ENCODE measurements around the gene PDZD8.

Gene PDZD8

GRCh38 chr10:117360994-117361667 is 14.1 kb downstream of the PDZD8 start:
- H3K4me3 ChIP-seq (ENCODE audit: low read depth, low read length) = no peak overlapping the region
- DNase-seq (ENCODE audit: low read depth) = no peak
- TF ChIP-seq CTCF (IDR thresholded peaks at IDR 0.05; ENCODE audit: low read depth, low read length, missing control alignments) = no peak

- no peak overlapping the region for H3K4me3 ChIP-seq (ENCODE audit: low read depth, low read length)
- no peak for DNase-seq (ENCODE audit: low read depth)
- TF ChIP-seq CTCF (IDR thresholded peaks at IDR 0.05; ENCODE audit: low read depth, low read length, missing control alignments) = no peak
Measured at GRCh38 chr10:117360016-117360415, 15.2 kb downstream of the PDZD8 start.

GRCh38 chr10:117355072-117355471 is 20.2 kb downstream of the PDZD8 start:
- H3K4me3 ChIP-seq (ENCODE audit: low read depth, low read length) = no peak overlapping the region

GRCh38 chr10:117353684-117354083 is 21.6 kb downstream of the PDZD8 start:
- no peak for TF ChIP-seq CTCF (IDR thresholded peaks at IDR 0.05; ENCODE audit: low read depth, low read length, missing control alignments)
- no peak overlapping the region for H3K4me3 ChIP-seq (ENCODE audit: low read depth, low read length)
- DNase-seq (ENCODE audit: low read depth) = no peak

More at GRCh38 chr10:117355072-117355471, 20.2 kb downstream of the PDZD8 start:
- no peak for TF ChIP-seq CTCF (IDR thresholded peaks at IDR 0.05; ENCODE audit: low read depth, low read length, missing control alignments)
- no peak for DNase-seq (ENCODE audit: low read depth)

GRCh38 chr10:117352724-117353123 is 22.5 kb downstream of the PDZD8 start:
- no peak overlapping the region for H3K4me3 ChIP-seq (ENCODE audit: low read depth, low read length)
- TF ChIP-seq CTCF (IDR thresholded peaks at IDR 0.05; ENCODE audit: low read depth, low read length, missing control alignments) = no peak
- DNase-seq (ENCODE audit: low read depth) = no peak

- DNase-seq (ENCODE audit: low read depth) = no peak
- no peak for TF ChIP-seq CTCF (IDR thresholded peaks at IDR 0.05; ENCODE audit: low read depth, low read length, missing control alignments)
Measured at GRCh38 chr10:117351996-117352395, 23.2 kb downstream of the PDZD8 start.

GRCh38 chr10:117351558-117351957 is 23.7 kb downstream of the PDZD8 start:
- no peak for DNase-seq (ENCODE audit: low read depth)
- no peak overlapping the region for H3K4me3 ChIP-seq (ENCODE audit: low read depth, low read length)
- no peak for TF ChIP-seq CTCF (IDR thresholded peaks at IDR 0.05; ENCODE audit: low read depth, low read length, missing control alignments)

More at GRCh38 chr10:117351996-117352395, 23.2 kb downstream of the PDZD8 start:
- no peak overlapping the region for H3K4me3 ChIP-seq (ENCODE audit: low read depth, low read length)
